Cardiac septum (tissue), 1 donor: ENCODE data around the gene MAS1. TPM values are rescaled to one million over a fixed set of nuclear protein-coding genes. Genes with fewer than 3 reads are reported as not detected.

Experiments used
- DNase-seq: peaks from one replicate; pipeline ENCODE4 v3.0.0-alpha.2; 2020; ENCODE audit warnings: low spot score
- intact Hi-C: fragments of 100-400 bp; cut with DNase I; formaldehyde crosslinking; loops from one replicate; pipeline ENCODE4 v1.14.0; 2022
- total RNA-seq: library from RNA; stranded (reverse); fragmentation: NEBNext Ultra II Directional; extraction: Animal tissue kit (Norgen Biotek cat#: 25700); gene quantifications from one replicate; pipeline ENCODE4 v1.2.1, GENCODE V29; 2021
- donor health status: DM: no; HTN: no; CAD: no.

The MAS1 gene
- total RNA-seq, 1 donor from 2014 or later, result 0.03 TPM

- no peak for DNase-seq
- intact Hi-C loops, result no loop called here
These were observed 13.5 kb upstream of the MAS1 start for GRCh38 chr6:159877256-159877808.

GRCh38 chr6:159878341-159878740 is 12.4 kb upstream of the MAS1 start:
- intact Hi-C loops, result no loop called here
- DNase-seq, result no peak

GRCh38 chr6:159879856-159880255 is 10.9 kb upstream of the MAS1 start:
- intact Hi-C loops, result no loop called here
- no peak for DNase-seq

- intact Hi-C loops, result no loop called here
- DNase-seq, result no peak
These were observed 10.3 kb upstream of the MAS1 start for GRCh38 chr6:159880412-159880975.

GRCh38 chr6:159884720-159885119 is 6.1 kb upstream of the MAS1 start:
- no peak for DNase-seq
- intact Hi-C loops, result no loop called here

GRCh38 chr6:159886270-159886669 is 4.5 kb upstream of the MAS1 start:
- DNase-seq, result no peak
- intact Hi-C loops, result no loop called here

- intact Hi-C loops, result no loop called here
- DNase-seq, result no peak
These were observed 3.6 kb upstream of the MAS1 start for GRCh38 chr6:159887146-159887545.

GRCh38 chr6:159887761-159888160 is 3.0 kb upstream of the MAS1 start:
- intact Hi-C loops, result no loop called here
- no peak for DNase-seq

- intact Hi-C loops, result no loop called here
- no peak for DNase-seq
These were observed 587 bp upstream of the MAS1 start for GRCh38 chr6:159890201-159890600.

GRCh38 chr6:159892053-159892452 is 1.3 kb downstream of the MAS1 start:
- intact Hi-C loops, result no loop called here
- DNase-seq, result no peak

GRCh38 chr6:159893064-159893463 is 2.3 kb downstream of the MAS1 start:
- intact Hi-C loops, result no loop called here
- DNase-seq, result no peak

GRCh38 chr6:159894991-159895390 is 4.2 kb downstream of the MAS1 start:
- intact Hi-C loops, result no loop called here
- no peak for DNase-seq

GRCh38 chr6:159897603-159898002 is 6.8 kb downstream of the MAS1 start:
- intact Hi-C loops, result no loop called here
- no peak for DNase-seq

- intact Hi-C loops, result no loop called here
- no peak for DNase-seq
These were observed 7.7 kb downstream of the MAS1 start for GRCh38 chr6:159898519-159898918.

GRCh38 chr6:159899994-159900745 is 9.4 kb downstream of the MAS1 start:
- intact Hi-C loops, result no loop called here
- no peak for DNase-seq

GRCh38 chr6:159902620-159903019 is 11.8 kb downstream of the MAS1 start:
- no peak for DNase-seq
- intact Hi-C loops, result no loop called here

GRCh38 chr6:159904497-159904911 is 13.7 kb downstream of the MAS1 start:
- intact Hi-C loops, result no loop called here
- no peak for DNase-seq

GRCh38 chr6:159906400-159906799 is 15.6 kb downstream of the MAS1 start:
- no peak for DNase-seq
- intact Hi-C loops, result no loop called here

GRCh38 chr6:159908535-159908934 is 17.7 kb downstream of the MAS1 start:
- DNase-seq, result no peak
- intact Hi-C loops, result no loop called here

GRCh38 chr6:159908979-159909378 is 18.2 kb downstream of the MAS1 start:
- no peak for DNase-seq
- intact Hi-C loops, result no loop called here

- DNase-seq, result no peak
These were observed 19.6 kb downstream of the MAS1 start for GRCh38 chr6:159910342-159910741.

More at GRCh38 chr6:159910342-159910741, 19.6 kb downstream of the MAS1 start:
- intact Hi-C loops, result no loop called here
